BLaER1 (cell line): ENCODE measurements around the gene OBSCN.

Source experiments
- H3K27ac ChIP-seq: shearing (Covaris generic); formaldehyde crosslinking; 2 replicates; pipeline ENCODE4 v1.8.1; 2022
- H3K27me3 ChIP-seq: shearing (Covaris generic); formaldehyde crosslinking; 2 replicates; pipeline ENCODE4 v1.8.1; 2022
- H3K36me3 ChIP-seq: shearing (Covaris generic); formaldehyde crosslinking; 2 replicates; pipeline ENCODE4 v1.8.1; 2022
- H3K4me1 ChIP-seq: shearing (Covaris generic); formaldehyde crosslinking; 2 replicates; pipeline ENCODE4 v1.8.1; 2022
- H3K4me2 ChIP-seq: shearing (Covaris generic); formaldehyde crosslinking; 2 replicates; pipeline ENCODE4 v1.8.1; 2022
- H3K4me3 ChIP-seq: shearing (Covaris generic); formaldehyde crosslinking; 2 replicates; pipeline ENCODE4 v1.8.1; 2022
- H3K9ac ChIP-seq: shearing (Covaris generic); formaldehyde crosslinking; 2 replicates; pipeline ENCODE4 v1.8.1; 2022
- H3K9me3 ChIP-seq: shearing (Covaris generic); formaldehyde crosslinking; 2 replicates; pipeline ENCODE4 v1.8.1; 2022
- H4K20me1 ChIP-seq: shearing (Covaris generic); formaldehyde crosslinking; 2 replicates; pipeline ENCODE4 v1.8.1; 2022
- Cebpa-rat ChIP-seq: shearing (Covaris generic); IDR thresholded peaks from 2 replicates; pipeline ENCODE4 v1.8.1; 2022

Gene OBSCN

DNA sequence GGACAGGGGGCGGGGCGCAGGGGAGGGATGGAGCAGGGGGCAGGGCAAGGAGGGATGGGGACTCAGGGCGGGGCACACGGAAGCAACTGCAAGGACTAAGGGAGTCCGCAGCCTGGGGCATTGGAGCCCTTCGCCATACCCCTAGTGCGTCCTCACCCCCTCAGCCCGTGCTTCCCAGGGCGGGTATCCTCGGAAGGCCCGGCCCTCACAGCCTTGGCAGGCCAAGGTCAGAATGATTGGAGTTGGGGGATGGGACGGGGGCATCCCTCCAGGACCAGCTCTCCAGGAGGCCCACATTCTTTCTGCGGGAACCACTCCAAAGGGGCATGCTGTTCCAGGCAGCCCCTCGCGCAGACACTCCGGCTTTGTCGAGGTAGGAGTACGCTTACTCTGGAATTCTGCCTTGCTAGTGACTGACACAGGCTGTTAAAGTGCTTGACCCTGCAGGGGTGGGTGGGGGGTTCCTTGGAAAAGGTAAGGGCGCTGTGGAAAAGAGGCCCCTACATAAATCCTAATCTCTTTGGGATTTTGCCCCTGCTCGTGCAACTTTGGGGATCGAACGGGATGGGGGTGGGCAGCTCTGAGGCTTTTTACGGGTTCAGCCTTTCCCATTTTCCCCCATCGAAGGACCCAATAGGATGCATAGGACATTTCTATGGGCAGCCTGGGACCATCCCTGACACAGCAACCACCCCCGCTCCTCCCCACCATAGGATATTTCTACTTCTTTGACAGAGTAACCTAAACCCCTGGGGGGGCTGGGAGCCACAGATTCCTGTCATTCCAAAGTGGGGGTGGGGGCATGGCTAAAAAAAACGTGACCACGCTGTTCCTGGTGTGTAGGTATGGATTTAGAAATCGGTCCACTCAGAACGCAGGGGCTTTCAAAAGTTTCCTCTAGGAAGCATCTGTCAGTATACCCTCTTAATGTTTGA lies 199.5 kb downstream of the OBSCN start:
- Histone ChIP-seq H3K27ac (peak overlapping the region; percentile 56; the same call in 1 of the 2 replicates), H3K36me3 (peaks cover 31% of the 10 kb centered on the region), H3K4me3 (peak overlapping the region; percentile 96), H4K20me1 (peaks cover 72% of the 10 kb centered on the region), H3K27me3 (no peaks in the 10 kb centered on the region), H3K4me1 (peaks cover 47% of the 10 kb centered on the region), H3K4me2 (peak overlapping the region; percentile 90), H3K9ac (peak overlapping the region; percentile 75), H3K9me3 (no peaks in the 10 kb centered on the region)
- TF ChIP-seq Cebpa-rat: no peak

DNA sequence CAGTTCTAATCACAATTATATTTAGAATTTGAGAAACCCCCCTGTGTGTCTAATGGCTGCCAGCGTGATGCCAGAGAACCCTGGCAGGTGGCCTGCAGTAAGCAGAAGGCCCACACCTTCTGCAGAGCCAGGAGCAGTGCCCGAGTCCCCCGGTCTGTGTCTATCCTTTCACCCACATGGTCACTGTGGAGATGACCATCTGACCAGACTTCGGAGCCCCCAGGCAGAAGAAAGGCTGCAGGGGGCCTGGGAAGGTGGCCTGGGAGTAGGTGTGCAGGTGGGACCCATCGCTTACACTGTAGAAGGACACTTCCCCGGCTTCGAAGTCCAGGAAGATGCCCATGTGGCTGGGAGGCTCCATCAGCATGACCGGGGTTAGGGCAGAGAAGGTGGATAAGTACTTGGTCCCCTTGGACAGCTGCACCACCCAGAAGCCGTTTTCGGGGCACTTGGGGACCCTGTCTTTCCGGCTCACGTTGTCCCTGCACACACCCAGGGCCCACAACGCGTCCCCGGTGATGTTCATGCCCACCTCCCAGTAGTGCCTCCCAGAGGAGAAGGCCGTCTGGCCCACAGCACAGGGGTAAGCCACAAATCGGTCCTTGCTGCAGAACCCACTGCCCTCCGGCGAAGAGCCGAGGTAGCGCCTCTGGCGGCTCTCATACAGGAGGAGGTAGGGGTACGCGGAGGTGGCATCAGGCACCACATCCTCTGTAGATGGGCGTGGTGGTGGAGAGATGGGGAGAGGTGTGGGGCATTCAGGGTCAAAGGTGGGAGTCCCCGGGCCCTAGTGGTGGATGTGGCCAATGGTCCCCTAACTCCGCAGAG lies 200.4 kb downstream of the OBSCN start:
- Histone ChIP-seq H3K9ac (peak overlapping the region; percentile 75; the same call in 1 of the 2 replicates), H3K27me3 (no peaks in the 10 kb centered on the region), H3K9me3 (no peaks in the 10 kb centered on the region), H3K4me1 (peaks cover 40% of the 10 kb centered on the region), H3K36me3 (peaks cover 22% of the 10 kb centered on the region), H3K4me2 (peak overlapping the region; percentile 90), H4K20me1 (peaks cover 65% of the 10 kb centered on the region), H3K4me3 (peak overlapping the region; percentile 96; the same call in 1 of the 2 replicates), H3K27ac (no peak overlapping the region)
- no peak for TF ChIP-seq Cebpa-rat

DNA sequence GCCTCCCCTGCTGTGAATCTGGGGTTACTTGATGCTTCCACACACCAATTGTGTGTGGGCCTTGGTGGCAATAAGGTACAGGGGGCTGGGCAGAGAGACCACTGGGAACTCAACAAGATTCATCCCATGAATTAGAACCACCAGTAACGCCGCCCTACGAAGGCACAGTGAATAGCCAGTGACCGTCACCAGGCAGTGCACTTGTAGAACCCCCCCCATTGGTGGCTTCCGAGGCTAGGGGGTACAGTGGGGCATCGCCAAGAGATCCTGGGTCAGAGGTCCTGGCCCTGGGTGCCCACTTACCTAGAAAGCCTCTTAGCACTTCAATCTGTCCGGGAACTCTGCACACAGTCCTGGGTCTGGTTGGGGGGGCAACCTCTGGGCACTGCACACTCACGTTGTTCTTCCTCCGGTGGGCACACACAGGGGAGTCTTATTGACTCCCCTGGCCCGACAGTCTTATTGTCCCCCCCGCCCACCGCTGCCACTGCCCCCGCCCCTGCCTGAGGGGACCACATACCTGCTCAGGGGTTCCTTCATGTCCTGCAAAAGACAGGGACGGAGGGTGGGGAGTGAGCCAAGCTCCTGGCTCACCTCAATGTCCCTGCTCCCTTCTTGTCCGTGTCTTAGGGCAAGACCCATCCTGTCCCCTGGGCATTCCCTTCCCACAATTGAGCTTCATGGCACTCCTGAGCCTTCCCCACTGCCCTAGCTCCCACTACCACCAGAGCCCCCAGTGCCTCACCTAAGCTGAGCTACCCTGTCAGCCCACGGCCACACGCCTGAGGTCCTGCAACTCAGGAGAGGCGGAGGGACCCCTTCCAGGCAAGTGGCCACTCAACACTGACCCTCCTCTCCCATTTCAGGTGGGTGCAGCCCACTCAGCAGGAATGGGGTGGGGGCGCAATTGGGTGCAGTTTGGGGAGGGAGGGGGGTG lies 201.3 kb downstream of the OBSCN start:
- peaks cover 13% of the 10 kb centered on the region for H3K36me3 ChIP-seq
- no peak for TF ChIP-seq Cebpa-rat
- H3K4me2 ChIP-seq: no peak overlapping the region

DNA sequence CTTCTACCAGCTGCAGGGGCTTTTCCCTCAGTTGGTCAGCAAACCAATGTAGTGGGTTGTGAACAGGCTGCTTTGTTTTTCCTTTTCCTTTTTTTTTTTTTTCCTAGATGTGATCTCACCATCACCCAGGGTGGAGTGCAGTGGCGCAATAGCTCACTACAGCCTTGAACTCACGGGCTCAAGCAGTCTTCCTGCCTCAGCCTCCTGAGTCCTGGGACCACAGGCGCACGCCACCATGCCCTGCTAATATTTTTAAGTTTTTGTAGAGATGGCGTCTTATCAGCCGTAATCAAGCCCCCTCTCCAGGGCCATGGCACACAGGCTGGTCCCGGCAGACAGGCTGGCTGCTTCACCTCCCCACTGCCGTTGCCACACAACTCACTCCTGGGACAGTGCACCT lies 202.2 kb downstream of the OBSCN start:
- Histone ChIP-seq H3K27ac (no peak overlapping the region), H3K4me3 (no peak overlapping the region), H3K4me2 (no peak overlapping the region), H3K4me1 (peaks cover 23% of the 10 kb centered on the region), H3K36me3 (peaks cover 9% of the 10 kb centered on the region; the same call in 1 of the 2 replicates), H4K20me1 (peaks cover 63% of the 10 kb centered on the region), H3K9ac (no peak overlapping the region), H3K27me3 (peaks cover 11% of the 10 kb centered on the region), H3K9me3 (no peaks in the 10 kb centered on the region)
- no peak for TF ChIP-seq Cebpa-rat

More for the DNA sequence above, 201.3 kb downstream of the OBSCN start:
- no peak overlapping the region for H3K27ac ChIP-seq
- H3K4me3 ChIP-seq: no peak overlapping the region
- H3K9ac ChIP-seq: no peak overlapping the region
- peaks cover 2% of the 10 kb centered on the region; the same call in 1 of the 2 replicates for H3K27me3 ChIP-seq
- H3K9me3 ChIP-seq: no peaks in the 10 kb centered on the region
- peaks cover 31% of the 10 kb centered on the region for H3K4me1 ChIP-seq
- H4K20me1 ChIP-seq: peaks cover 63% of the 10 kb centered on the region

DNA sequence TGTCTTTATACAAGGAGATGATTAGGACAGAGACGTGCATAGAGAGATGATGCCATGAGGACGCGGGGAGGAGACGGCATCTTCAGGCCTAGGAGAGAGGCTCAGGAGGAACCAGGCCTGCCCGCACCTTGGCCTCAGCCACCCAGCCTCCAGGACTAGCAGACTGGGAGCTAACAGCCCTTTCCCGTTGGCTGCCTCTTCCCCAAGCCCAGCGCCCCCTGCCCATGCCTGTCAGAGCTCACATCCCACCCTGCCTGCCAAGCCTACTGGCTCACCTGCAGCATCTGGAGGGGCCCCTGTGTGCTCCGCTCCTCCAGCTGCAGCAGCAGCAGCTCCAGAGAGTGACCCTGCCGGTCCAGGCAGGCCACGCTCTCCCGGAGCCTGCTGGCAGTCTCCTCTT lies 202.8 kb downstream of the OBSCN start:
- TF ChIP-seq Cebpa-rat: no peak

DNA sequence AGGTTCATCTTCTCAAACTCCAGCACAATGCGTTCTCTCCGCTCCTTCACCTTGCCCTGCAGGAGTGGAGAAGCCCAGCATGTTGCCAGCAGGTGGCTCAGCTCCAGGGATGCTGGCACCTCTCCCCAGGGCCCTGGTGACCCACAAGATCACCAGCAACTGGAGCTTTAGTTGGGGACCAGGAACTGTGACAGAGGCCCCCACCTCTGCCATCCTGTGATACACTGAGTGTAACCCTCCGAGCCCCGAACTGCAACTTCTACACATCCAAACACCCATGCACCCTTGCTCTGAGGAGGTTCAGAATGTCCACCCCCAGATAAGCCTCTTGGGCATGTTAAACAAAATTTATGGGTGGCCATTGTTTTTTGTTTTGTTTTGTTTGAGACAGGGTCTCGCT lies 203.3 kb downstream of the OBSCN start:
- Histone ChIP-seq H3K9me3 (no peaks in the 10 kb centered on the region; the same call in 1 of the 2 replicates), H3K4me2 (no peak overlapping the region), H3K36me3 (peaks cover 9% of the 10 kb centered on the region; the same call in 1 of the 2 replicates), H4K20me1 (peaks cover 63% of the 10 kb centered on the region), H3K4me1 (peaks cover 16% of the 10 kb centered on the region), H3K27me3 (peaks cover 22% of the 10 kb centered on the region), H3K9ac (no peak overlapping the region), H3K27ac (no peak overlapping the region), H3K4me3 (no peak overlapping the region)
- TF ChIP-seq Cebpa-rat: no peak

More for the DNA sequence above, 202.8 kb downstream of the OBSCN start:
- peaks cover 9% of the 10 kb centered on the region; the same call in 1 of the 2 replicates for H3K36me3 ChIP-seq
- H3K4me2 ChIP-seq: no peak overlapping the region
- peaks cover 16% of the 10 kb centered on the region for H3K4me1 ChIP-seq
- no peak overlapping the region for H3K9ac ChIP-seq
- H4K20me1 ChIP-seq: peaks cover 63% of the 10 kb centered on the region
- no peak overlapping the region for H3K4me3 ChIP-seq
- peaks cover 18% of the 10 kb centered on the region for H3K27me3 ChIP-seq
- H3K27ac ChIP-seq: no peak overlapping the region
- no peaks in the 10 kb centered on the region for H3K9me3 ChIP-seq

DNA sequence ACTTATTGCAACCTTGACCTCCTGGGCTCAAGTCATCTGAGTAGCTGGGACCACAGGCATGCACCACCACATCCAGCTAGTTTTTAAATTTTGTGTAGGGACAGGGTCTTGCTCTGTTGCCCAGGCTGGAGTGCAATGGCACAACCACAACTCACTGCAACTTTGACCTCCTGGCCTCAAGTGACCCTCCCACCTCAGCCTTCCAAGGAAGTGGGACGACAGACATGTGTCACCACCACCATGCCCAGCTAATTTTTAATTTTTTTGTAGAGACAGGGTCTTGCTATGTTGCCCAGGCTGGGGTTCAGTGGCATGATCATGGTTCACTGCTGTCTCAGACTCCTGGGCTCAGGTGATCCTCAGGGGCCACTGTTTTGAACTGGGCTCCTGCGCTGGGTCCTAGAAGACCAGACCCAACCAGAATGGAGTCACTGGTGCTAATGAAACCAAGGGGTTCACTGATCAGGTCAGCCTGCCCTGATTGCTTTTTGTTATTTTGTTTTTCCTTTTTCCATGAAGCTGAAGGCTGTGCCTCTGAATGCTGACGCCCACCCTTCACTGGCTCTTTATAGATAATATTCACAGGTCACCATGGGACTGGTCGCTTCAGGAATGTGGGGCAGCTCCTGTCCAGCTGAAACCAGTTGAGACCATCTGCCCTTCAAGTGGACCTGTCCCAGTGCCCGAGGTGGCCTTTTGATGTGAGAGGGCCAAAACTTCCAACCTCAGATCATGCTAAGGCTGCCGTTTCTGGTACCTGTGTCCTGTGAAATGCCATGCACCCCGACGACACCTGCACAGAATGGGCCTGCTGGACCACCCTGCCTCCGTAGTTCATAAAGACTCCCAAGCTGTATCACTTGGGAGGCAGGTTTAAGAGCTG lies 203.9 kb downstream of the OBSCN start:
- H3K9me3 ChIP-seq: no peaks in the 10 kb centered on the region; the same call in 1 of the 2 replicates
- peaks cover 16% of the 10 kb centered on the region for H3K4me1 ChIP-seq
- no peak overlapping the region for H3K4me2 ChIP-seq
- H4K20me1 ChIP-seq: peaks cover 62% of the 10 kb centered on the region
- H3K4me3 ChIP-seq: no peak overlapping the region
- no peak for TF ChIP-seq Cebpa-rat
- H3K27ac ChIP-seq: no peak overlapping the region
- H3K9ac ChIP-seq: no peak overlapping the region
- H3K27me3 ChIP-seq: peaks cover 29% of the 10 kb centered on the region
- H3K36me3 ChIP-seq: peaks cover 9% of the 10 kb centered on the region; the same call in 1 of the 2 replicates

DNA sequence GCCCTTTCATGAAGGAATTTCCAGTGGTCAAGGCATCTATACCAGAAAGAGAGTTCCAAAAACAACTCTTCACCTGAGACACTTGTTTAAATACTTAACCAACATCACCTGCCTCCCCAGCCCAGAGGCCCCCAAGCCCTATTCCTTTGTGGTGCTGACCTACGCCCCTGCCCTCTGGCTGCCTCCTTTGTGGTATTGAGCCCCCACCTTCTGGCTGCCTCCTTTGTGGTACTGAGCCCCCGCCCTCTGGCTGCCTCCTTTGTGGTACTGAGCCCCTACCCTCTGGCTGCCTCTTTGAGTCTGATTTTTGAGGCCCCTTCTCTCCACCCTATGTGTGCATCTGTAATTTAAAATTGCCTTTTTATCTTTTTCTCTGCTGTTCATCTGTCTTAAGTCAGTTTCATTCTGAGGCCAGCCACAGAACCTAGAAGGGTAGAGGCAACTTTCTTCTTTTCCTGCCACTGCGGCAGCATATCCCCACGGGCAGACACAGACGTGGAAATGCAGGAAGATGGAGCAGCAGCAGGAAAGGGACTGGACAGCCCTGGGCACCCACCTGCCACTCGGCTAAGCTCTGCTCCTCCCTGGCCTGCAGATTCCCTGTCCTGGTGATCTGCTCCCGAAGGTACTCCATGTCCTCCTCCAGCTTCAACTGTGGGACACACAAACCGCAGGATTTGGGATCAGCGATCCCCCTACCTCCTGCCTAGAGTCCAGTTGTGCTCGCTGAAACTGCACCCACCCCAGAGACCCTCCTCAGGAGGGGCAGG lies 205.6 kb downstream of the OBSCN start:
- no peak overlapping the region for H3K27ac ChIP-seq
- H3K36me3 ChIP-seq: peaks cover 9% of the 10 kb centered on the region; the same call in 1 of the 2 replicates
- H3K4me1 ChIP-seq: peaks cover 3% of the 10 kb centered on the region; the same call in 1 of the 2 replicates
- H3K4me3 ChIP-seq: no peak overlapping the region
- H3K9me3 ChIP-seq: no peaks in the 10 kb centered on the region; the same call in 1 of the 2 replicates
- H3K4me2 ChIP-seq: no peak overlapping the region
- H3K9ac ChIP-seq: no peak overlapping the region
- no peak for TF ChIP-seq Cebpa-rat
- H3K27me3 ChIP-seq: peaks cover 44% of the 10 kb centered on the region
- H4K20me1 ChIP-seq: peaks cover 69% of the 10 kb centered on the region
